T-cell (primary cell): ENCODE measurements around the gene MYO10. TPM values are rescaled to one million over a fixed set of nuclear protein-coding genes. Genes with fewer than 3 reads are reported as not detected.
A peak's percentile ranks its signal among the peaks of the same experiment; 100 is the strongest.
"Not testable (repeated sequence)": the region's sequence is repeated elsewhere in the genome, so short reads cannot be mapped to it uniquely, and the experiment has no call there.

ENCODE experiments used
- ATAC-seq, 4 experiments: fragments of 200-7000 bp in 3 of 4; fragments of 150-1000 bp in 1 of 4; cut with Tn5 transposase; replicated peaks in 1 of 4; 1 replicate in 3 of 4; 2 replicates in 1 of 4; pipeline ENCODE4 v1.10.0; 2021; ENCODE audit warnings: moderate library complexity in 3 of 4, mild to moderate bottlenecking in 2 of 4, moderate number of reproducible peaks in 1 of 4
- CTCF ChIA-PET, 2 donors: fragments of 300-600 bp; sonication (Branson Sonifier 250); formaldehyde crosslinking; loops; one replicate each; lab custom pipeline; 2022; ENCODE audit warnings: antibody characterized with exemption in 2 of 2; lab: Charles Lee
- POLR2A ChIA-PET, 2 donors: fragments of 300-600 bp; sonication (Branson Sonifier 250); formaldehyde crosslinking; loops; one replicate each; lab custom pipeline; 2022; ENCODE audit warnings: antibody characterized with exemption in 2 of 2; lab: Charles Lee
- DNase-seq, 35 experiments: peaks; one replicate each; pipeline versions ENCODE4 v3.0.0 to v3.0.0-alpha.2; 2013 to 2023
- H3K27ac ChIP-seq: one replicate; pipeline ENCODE4 v1.5.1; 2013; ENCODE audit warnings: low read length
- H3K27me3 ChIP-seq, 2 experiments: replicated peaks in 1 of 2; 1 replicate in 1 of 2; 2 replicates in 1 of 2; pipeline versions ENCODE4 v1.6.1 to v1.7.0; 2013; ENCODE audit warnings: low read length in 1 of 2, mixed read lengths in 1 of 2; ENCODE audit not compliant: control insufficient read depth in 2 of 2, insufficient read depth in 2 of 2; ENCODE audit errors: extremely low read depth in 1 of 2
- H3K36me3 ChIP-seq, 2 donors: 1 replicate in 1 of 2; 2 replicates in 1 of 2; pipeline versions ENCODE4 v1.6.1 to v1.7.0; 2013; ENCODE audit warnings: low read length in 1 of 2; ENCODE audit not compliant: control insufficient read depth in 2 of 2, insufficient read depth in 1 of 2; ENCODE audit errors: extremely low read depth in 1 of 2
- H3K4me1 ChIP-seq, 2 experiments: 1 replicate in 1 of 2; 2 replicates in 1 of 2; pipeline versions ENCODE4 v1.6.1 to v1.7.0; 2013; ENCODE audit warnings: low read length in 2 of 2, mixed read lengths in 1 of 2; ENCODE audit not compliant: insufficient read depth in 2 of 2, control insufficient read depth in 1 of 2; ENCODE audit errors: extremely low read depth in 1 of 2
- H3K4me3 ChIP-seq, 2 donors: 1 replicate in 1 of 2; 2 replicates in 1 of 2; pipeline versions ENCODE4 v1.5.1 to v1.7.0; 2013; ENCODE audit warnings: mild to moderate bottlenecking in 2 of 2, low read length in 1 of 2, moderate library complexity in 1 of 2; ENCODE audit not compliant: control insufficient read depth in 1 of 2; ENCODE audit errors: extremely low read depth in 1 of 2
- H3K9me3 ChIP-seq: 2 replicates; pipeline ENCODE4 v1.7.0; 2013
- H3K27ac Mint-ChIP-seq, 2 donors: one replicate each; pipeline ENCODE4 v1.8.0; 2020 to 2021; ENCODE audit warnings: mild to moderate bottlenecking in 2 of 2, mixed read lengths in 2 of 2
- H3K27me3 Mint-ChIP-seq, 2 donors: one replicate each; pipeline ENCODE4 v1.8.0; 2021 to 2022; ENCODE audit warnings: mixed read lengths in 2 of 2
- H3K36me3 Mint-ChIP-seq: one replicate; pipeline ENCODE4 v1.8.0; 2021; ENCODE audit warnings: mixed read lengths
- H3K4me1 Mint-ChIP-seq, 3 donors: one replicate each; pipeline ENCODE4 v1.8.0; 2020 to 2022; ENCODE audit warnings: mixed read lengths in 3 of 3, mild to moderate bottlenecking in 1 of 3
- H3K4me3 Mint-ChIP-seq, 3 donors: one replicate each; pipeline ENCODE4 v1.8.0; 2020 to 2022; ENCODE audit warnings: mild to moderate bottlenecking in 3 of 3, mixed read lengths in 3 of 3, moderate library complexity in 3 of 3
- H3K9me3 Mint-ChIP-seq, 3 donors: one replicate each; pipeline ENCODE4 v1.8.0; 2020 to 2022; ENCODE audit warnings: mixed read lengths in 3 of 3
- WGBS: methylation state at CpG from one replicate; pipeline ENCODE4 v1.1.5; 2013; ENCODE audit warnings: missing lambda C conversion rate; ENCODE audit not compliant: insufficient coverage; 5-methylcytosine and 5-hydroxymethylcytosine counted together
- total RNA-seq, 35 experiments: library from RNA in 6 of 35; stranded (reverse) in 6 of 35; fragments of 120-200 nt in 1 of 35; gene quantifications; one replicate each; pipeline versions ENCODE4 v1.2.1 to v1.2.4 and lab custom pipeline; 2013 to 2026

MYO10 gene
- total RNA-seq, 5 donors from 2014 or later (not counting 1 experiment from before 2014, with no cell fraction given) = 0.20 to 0.47 (median 0.23) TPM; not detected in 2

DNA sequence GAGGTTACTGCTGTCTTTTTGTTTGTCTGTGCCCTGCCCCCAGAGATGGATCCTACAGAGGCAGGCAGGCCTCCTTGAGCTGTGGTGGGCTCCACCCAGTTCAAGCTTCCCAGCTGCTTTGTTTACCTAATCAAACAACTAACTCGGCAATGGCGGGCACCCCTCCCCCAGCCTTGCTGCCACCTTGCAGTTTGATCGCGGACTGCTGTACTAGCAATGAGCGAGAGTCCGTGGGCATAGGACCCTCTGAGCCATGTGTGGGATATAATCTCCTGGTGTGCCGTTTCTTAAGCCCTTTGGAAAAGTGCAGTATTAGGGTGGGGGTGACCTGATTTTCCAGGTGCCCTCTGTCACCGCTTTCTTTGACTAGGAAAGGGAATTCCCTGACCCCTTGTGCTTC lies 287.3 kb downstream of the MYO10 start:
- CTCF ChIA-PET, ATAC-seq: not testable (repeated sequence)

DNA sequence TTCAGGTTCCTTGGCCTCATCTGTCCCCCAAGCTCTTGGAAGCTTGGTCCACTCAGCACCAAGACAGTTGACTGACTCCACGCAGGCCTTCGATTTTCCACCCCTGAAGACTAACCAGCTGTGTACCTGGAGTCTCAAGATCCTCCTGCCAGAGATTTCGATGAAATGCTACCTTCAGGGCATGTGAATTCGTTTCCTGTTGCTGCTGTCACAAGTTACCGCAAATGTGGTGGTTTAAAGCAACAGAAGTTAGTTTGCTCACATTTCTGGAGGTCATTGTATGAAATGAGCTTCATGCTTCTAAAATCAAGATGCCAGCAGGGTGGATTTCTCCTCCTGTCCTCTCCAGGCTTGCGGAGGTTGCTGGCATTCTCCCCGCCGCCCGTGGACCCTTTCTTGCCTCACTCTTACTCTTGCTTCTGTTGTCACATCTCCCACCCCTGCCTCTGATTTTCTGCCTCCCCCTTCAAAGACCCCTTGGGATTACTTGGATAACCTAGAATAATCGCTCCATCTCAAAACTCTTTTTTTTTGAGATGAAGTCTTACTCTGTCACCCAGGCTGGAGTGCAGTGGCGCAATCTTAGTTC lies 291.7 kb downstream of the MYO10 start:
- CTCF ChIA-PET = no interaction called here
- peaks cover 5% of the 10 kb centered on the region for H3K36me3 Mint-ChIP-seq
- peak overlapping the region; percentile 86 to 88 for H3K27ac Mint-ChIP-seq
- H3K9me3 ChIP-seq = no peaks in the 10 kb centered on the region
- POLR2A ChIA-PET = no interaction called here
- 80% methylated on average over 7 of the region's 11 CpGs for WGBS
- ATAC-seq (peak; percentile 45 to 85 (median 80)), DNase-seq (peak in 6 of 35 experiments; percentile 8 to 30 (median 18))
- no peaks in the 10 kb centered on the region for H3K27me3 Mint-ChIP-seq
- H3K4me3 ChIP-seq = no peak overlapping the region
- no peaks in the 10 kb centered on the region for H3K36me3 ChIP-seq
- peak overlapping the region; percentile 32 to 59 (median 37) for H3K4me3 Mint-ChIP-seq
- peaks cover 0 to 3% of the 10 kb centered on the region in 2 experiments for H3K4me1 ChIP-seq
- peaks cover 5 to 16% (median 7%) of the 10 kb centered on the region in 3 donors for H3K9me3 Mint-ChIP-seq
- no peaks in the 10 kb centered on the region for H3K27me3 ChIP-seq
- no peak overlapping the region for H3K27ac ChIP-seq
- H3K4me1 Mint-ChIP-seq = peaks cover 11 to 13% (median 12%) of the 10 kb centered on the region in 3 donors

More for the DNA sequence above, 287.3 kb downstream of the MYO10 start:
- H3K27ac ChIP-seq, H3K36me3 ChIP-seq, DNase-seq, H3K4me1 ChIP-seq, H3K27me3 ChIP-seq, H3K27ac Mint-ChIP-seq, H3K36me3 Mint-ChIP-seq, H3K27me3 Mint-ChIP-seq, H3K4me3 Mint-ChIP-seq, POLR2A ChIA-PET, H3K4me3 ChIP-seq, H3K9me3 ChIP-seq: not testable (repeated sequence)
- 50% methylated on average over 1 of the region's 8 CpGs for WGBS
- Mint-ChIP-seq H3K9me3 (peaks cover 5 to 16% (median 7%) of the 10 kb centered on the region in 3 donors), H3K4me1 (peaks cover 10 to 11% (median 11%) of the 10 kb centered on the region in 3 donors)

DNA sequence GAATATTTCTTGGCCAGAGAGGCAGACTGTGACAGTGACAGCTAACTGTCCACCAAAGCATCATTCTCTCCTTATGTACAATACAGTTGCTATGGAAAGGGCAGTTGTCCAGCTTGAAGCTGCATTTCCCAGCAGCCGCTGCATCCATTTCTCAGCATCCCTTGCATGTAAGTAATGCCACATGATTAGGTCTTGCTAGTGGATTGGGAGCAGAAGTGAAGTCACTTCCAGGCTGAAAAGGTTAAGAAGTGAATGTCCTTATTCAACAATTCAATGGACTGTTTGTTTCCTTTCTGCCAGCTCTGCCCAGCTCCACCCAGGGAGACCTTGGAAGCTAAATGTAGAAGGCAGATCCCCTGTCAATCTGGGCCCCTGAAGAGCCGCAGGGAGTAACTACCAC lies 293.2 kb downstream of the MYO10 start:
- no peaks in the 10 kb centered on the region for H3K9me3 ChIP-seq
- no peak overlapping the region for H3K27ac ChIP-seq
- Mint-ChIP-seq H3K9me3 (peaks cover 4 to 15% (median 6%) of the 10 kb centered on the region in 3 donors), H3K36me3 (peaks cover 4% of the 10 kb centered on the region), H3K4me3 (no peak overlapping the region), H3K27ac (no peak overlapping the region), H3K4me1 (peaks cover 11 to 13% (median 12%) of the 10 kb centered on the region in 3 donors), H3K27me3 (no peaks in the 10 kb centered on the region)
- no peak for DNase-seq
- no peak overlapping the region for H3K4me3 ChIP-seq
- H3K4me1 ChIP-seq = peaks cover 0 to 3% of the 10 kb centered on the region in 2 experiments
- ChIA-PET POLR2A (no interaction called here), CTCF (no interaction called here)
- 100% methylated on average over 1 of the region's 2 CpGs for WGBS
- no peaks in the 10 kb centered on the region for H3K36me3 ChIP-seq
- ATAC-seq = no peak
- no peaks in the 10 kb centered on the region for H3K27me3 ChIP-seq

DNA sequence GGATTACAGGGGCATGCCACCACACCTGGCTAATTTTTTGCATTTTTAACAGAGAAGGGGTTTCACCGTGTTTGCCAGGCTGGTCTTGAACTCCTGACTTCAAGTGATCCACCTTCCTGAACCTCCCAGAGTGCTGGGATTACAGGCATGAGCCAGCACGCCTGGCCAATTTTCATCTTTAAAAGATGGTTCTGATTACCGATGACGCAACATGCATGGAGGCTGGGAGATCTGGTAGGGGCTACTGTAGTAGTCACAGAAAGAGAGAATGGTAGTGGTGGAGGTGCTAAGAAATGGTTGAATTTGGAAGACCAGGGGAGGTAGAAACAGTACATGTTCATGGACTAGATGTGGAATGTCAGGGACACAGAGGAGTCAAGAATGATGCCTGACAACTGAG lies 296.9 kb downstream of the MYO10 start:
- Histone ChIP-seq H3K4me1 (no peaks in the 10 kb centered on the region), H3K36me3 (no peaks in the 10 kb centered on the region), H3K27me3 (no peaks in the 10 kb centered on the region), H3K9me3 (no peaks in the 10 kb centered on the region), H3K4me3 (no peak overlapping the region), H3K27ac (no peak overlapping the region)
- Mint-ChIP-seq H3K27ac (no peak overlapping the region), H3K4me3 (no peak overlapping the region), H3K4me1 (peaks cover 4 to 6% (median 6%) of the 10 kb centered on the region in 3 donors), H3K9me3 (no peaks in the 10 kb centered on the region), H3K27me3 (no peaks in the 10 kb centered on the region), H3K36me3 (no peaks in the 10 kb centered on the region)
- ChIA-PET POLR2A (no interaction called here), CTCF (no interaction called here)
- DNase-seq = no peak
- 86% methylated on average over 3 of the region's 4 CpGs for WGBS
- ATAC-seq = no peak

DNA sequence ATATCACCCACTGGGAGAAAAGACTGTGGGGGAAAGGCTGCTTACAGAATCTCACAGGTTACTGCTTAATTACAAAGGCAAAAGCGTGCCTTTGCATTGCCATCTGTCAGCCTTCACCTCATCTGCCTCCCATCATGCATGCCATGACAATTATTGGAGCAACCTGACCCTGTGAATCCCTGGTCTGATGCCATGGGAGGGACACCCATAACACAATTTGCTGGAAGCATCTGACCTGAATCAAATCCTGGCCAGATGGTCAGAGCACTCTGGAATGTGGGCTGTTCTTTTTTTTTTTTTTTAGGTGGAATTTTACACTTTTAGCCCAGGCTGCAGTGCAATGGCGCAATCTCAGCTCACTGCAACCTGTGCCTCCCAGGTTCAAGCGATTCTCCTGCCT lies 307.7 kb downstream of the MYO10 start:
- Histone ChIP-seq H3K4me3 (no peak overlapping the region), H3K36me3 (no peaks in the 10 kb centered on the region), H3K27ac (peak overlapping the region; percentile 12), H3K4me1 (peaks cover 48 to 50% of the 10 kb centered on the region in 2 experiments), H3K27me3 (no peaks in the 10 kb centered on the region), H3K9me3 (no peaks in the 10 kb centered on the region)
- H3K9me3 Mint-ChIP-seq = no peaks in the 10 kb centered on the region
- DNase-seq (no peak), ATAC-seq (no peak)
- H3K4me1 Mint-ChIP-seq = peaks cover 52 to 68% (median 55%) of the 10 kb centered on the region in 3 donors
- ChIA-PET CTCF (no interaction called here), POLR2A (interaction anchor here in 1 of 2 donors (0.7 kb wide), 1 partner anchor 1636 kb away, joined by 5 read pairs; no protein-coding TSS in a partner anchor)
- peak overlapping the region; percentile 92 to 96 for H3K27ac Mint-ChIP-seq
- no peak overlapping the region for H3K4me3 Mint-ChIP-seq
- no peaks in the 10 kb centered on the region for H3K27me3 Mint-ChIP-seq
- 80% methylated on average over 1 of the region's 3 CpGs for WGBS
- H3K36me3 Mint-ChIP-seq = no peaks in the 10 kb centered on the region

DNA sequence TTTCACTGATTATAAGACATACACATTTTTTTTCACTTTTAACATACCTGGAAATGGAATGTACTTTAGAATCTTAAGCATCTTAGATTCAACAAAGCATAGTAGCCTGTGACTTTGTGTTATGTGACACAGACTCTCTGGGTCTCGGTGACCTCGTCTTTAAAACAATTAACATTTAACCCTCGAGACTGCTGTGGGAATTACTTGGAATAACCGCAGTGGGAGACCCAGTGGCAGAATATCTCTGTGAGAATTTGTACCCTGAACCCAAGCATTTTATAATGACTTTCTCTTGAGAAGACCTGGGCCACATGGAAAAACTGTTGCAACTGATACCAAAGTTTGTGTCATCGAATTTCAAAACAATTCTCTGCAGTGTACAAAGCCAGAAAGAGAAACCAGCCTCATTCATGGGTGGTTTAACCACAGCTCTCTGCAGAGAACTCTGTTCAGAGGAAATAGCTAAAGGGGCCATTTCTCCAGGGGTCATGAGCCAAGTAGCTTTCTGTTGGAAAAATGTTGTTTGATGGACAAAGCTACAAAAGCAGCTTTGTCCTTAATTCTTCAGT lies 309.3 kb downstream of the MYO10 start:
- ChIA-PET CTCF (interaction anchor here (0.5 to 1.6 kb wide), 5 partner anchors 9 to 173 kb away, joined by 3 to 15 read pairs (median 7); no protein-coding TSS in a partner anchor), POLR2A (interaction anchor here (0.6 to 1.5 kb wide), 3 partner anchors 8 to 157 kb away, joined by 3 to 5 read pairs (median 4); no protein-coding TSS in a partner anchor)
- Histone ChIP-seq H3K9me3 (no peaks in the 10 kb centered on the region), H3K36me3 (no peaks in the 10 kb centered on the region), H3K4me3 (no peak overlapping the region), H3K27me3 (no peaks in the 10 kb centered on the region), H3K27ac (peak overlapping the region; percentile 39), H3K4me1 (peaks cover 48 to 50% of the 10 kb centered on the region in 2 experiments)
- WGBS = 40% methylated on average over 2 of the region's 5 CpGs
- Mint-ChIP-seq H3K4me1 (peaks cover 52 to 66% (median 55%) of the 10 kb centered on the region in 3 donors), H3K27ac (peak overlapping the region; percentile 79 to 96), H3K4me3 (peak overlapping the region in 2 of 3 donors; percentile 21 to 25), H3K36me3 (no peaks in the 10 kb centered on the region), H3K27me3 (no peaks in the 10 kb centered on the region), H3K9me3 (no peaks in the 10 kb centered on the region)
- ATAC-seq (peak; percentile 60 to 71 (median 61)), DNase-seq (peak in 7 of 35 experiments; percentile 7 to 48 (median 13))
